Psoas muscle (tissue), 8 donors: ENCODE data around the gene CRYGS. TPM values are rescaled to one million over a fixed set of nuclear protein-coding genes. Genes with fewer than 3 reads are reported as not detected.

Source experiments
- ATAC-seq, 4 donors: fragments of 200-7000 bp; cut with Tn5 transposase; one replicate each; pipeline ENCODE4 v1.9.1; 2020; ENCODE audit warnings: moderate library complexity in 3 of 4, mild to moderate bottlenecking in 2 of 4
- DNase-seq, 2 donors: peaks; one replicate each; pipeline ENCODE4 v3.0.0-alpha.2; 2020
- H3K27ac ChIP-seq: fragments of 200-600 bp; one replicate; pipeline ENCODE4 v1.8.0; 2022
- H3K27me3 ChIP-seq, 3 donors: fragments of 200-600 bp in 1 of 3; one replicate each; pipeline versions ENCODE4 v1.6.1 to v1.8.0; 2013 to 2022; ENCODE audit warnings: low read length in 2 of 3, mild to moderate bottlenecking in 2 of 3, moderate library complexity in 1 of 3; ENCODE audit not compliant: insufficient read depth in 3 of 3
- H3K36me3 ChIP-seq, 2 donors: fragments of 200-600 bp in 1 of 2; one replicate each; pipeline versions ENCODE4 v1.6.1 to v1.8.0; 2013 to 2022; ENCODE audit warnings: low read depth in 1 of 2, mild to moderate bottlenecking in 1 of 2, moderate library complexity in 1 of 2; ENCODE audit not compliant: insufficient read depth in 1 of 2
- H3K4me1 ChIP-seq: fragments of 200-600 bp; one replicate; pipeline ENCODE4 v1.8.0; 2022
- H3K4me3 ChIP-seq: fragments of 200-600 bp; one replicate; pipeline ENCODE4 v1.8.0; 2022; ENCODE audit warnings: mild to moderate bottlenecking
- H3K9me3 ChIP-seq: fragments of 200-600 bp; one replicate; pipeline ENCODE4 v1.8.0; 2022
- WGBS, 3 donors: extraction: QIAGEN DNeasy Blood & Tissue Kit; methylation state at CpG; one replicate each; pipeline versions ENCODE4 v1.1.6 to v1.1.7; 2013; 5-methylcytosine and 5-hydroxymethylcytosine counted together
- intact Hi-C, 2 donors: fragments of 100-400 bp; cut with DNase I; formaldehyde crosslinking; loops; one replicate each; pipeline versions ENCODE4 v1.11.0 to v1.14.2; 2022
- polyA plus RNA-seq, 3 donors: library from polyadenylated mRNA; stranded (reverse); fragments of 200-250 nt; gene quantifications; one replicate each; pipeline ENCODE4 v1.2.3, GENCODE V29; 2013
- total RNA-seq, 4 donors: library from RNA; stranded (reverse); fragmentation: NEBNext Ultra II Directional in 2 of 4; extraction: Animal tissue kit (Norgen Biotek cat#: 25700) in 2 of 4; gene quantifications; one replicate each; pipeline versions ENCODE4 v1.2.1 to v1.2.4, GENCODE V29; 2021 to 2023
- TF ChIP-seq, protein P1 (sequence below): fragments of 200-600 bp; IDR thresholded peaks from one replicate; pipeline ENCODE4 v1.8.0; 2022; ENCODE audit warnings: antibody characterized with exemption
- donor health status: healthy with polysubstance abuse.
- donor health status: DM: no; HTN: no; CAD: no; lungs with moderate emphysema.
- donor health status: Bipolar disorder and iron deficiency.
- donor health status: healthy.
- donor health status: DM: yes; HTN: yes; CAD: no.
- donor health status: DM: no; HTN: no; CAD: no.
- donor health status: DM: no; HTN: no; CAD: no.
- donor health status: DM: yes; HTN: yes; CAD: no.

CRYGS gene
- total and polyA plus RNA-seq, 7 donors = 0.30 to 1.0 (median 0.56) TPM

GRCh38 chr3:186511702-186512101 is 32.5 kb downstream of the CRYGS start:
- ATAC-seq (no peak), DNase-seq (no peak)
- intact Hi-C loops = no loop called here
- no peaks in the 10 kb centered on the region for H3K36me3 ChIP-seq
- H3K27me3 ChIP-seq = peaks cover 0 to 5% (median 0%) of the 10 kb centered on the region in 3 donors
- WGBS, 3 donors = 56 to 62% (median 61%) methylated on average over 5 of the region's 5 CpGs
- TF ChIP-seq, protein P1, sequence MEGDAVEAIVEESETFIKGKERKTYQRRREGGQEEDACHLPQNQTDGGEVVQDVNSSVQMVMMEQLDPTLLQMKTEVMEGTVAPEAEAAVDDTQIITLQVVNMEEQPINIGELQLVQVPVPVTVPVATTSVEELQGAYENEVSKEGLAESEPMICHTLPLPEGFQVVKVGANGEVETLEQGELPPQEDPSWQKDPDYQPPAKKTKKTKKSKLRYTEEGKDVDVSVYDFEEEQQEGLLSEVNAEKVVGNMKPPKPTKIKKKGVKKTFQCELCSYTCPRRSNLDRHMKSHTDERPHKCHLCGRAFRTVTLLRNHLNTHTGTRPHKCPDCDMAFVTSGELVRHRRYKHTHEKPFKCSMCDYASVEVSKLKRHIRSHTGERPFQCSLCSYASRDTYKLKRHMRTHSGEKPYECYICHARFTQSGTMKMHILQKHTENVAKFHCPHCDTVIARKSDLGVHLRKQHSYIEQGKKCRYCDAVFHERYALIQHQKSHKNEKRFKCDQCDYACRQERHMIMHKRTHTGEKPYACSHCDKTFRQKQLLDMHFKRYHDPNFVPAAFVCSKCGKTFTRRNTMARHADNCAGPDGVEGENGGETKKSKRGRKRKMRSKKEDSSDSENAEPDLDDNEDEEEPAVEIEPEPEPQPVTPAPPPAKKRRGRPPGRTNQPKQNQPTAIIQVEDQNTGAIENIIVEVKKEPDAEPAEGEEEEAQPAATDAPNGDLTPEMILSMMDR = no peak
- no peak overlapping the region for H3K4me3 ChIP-seq
- H3K9me3 ChIP-seq = no peaks in the 10 kb centered on the region
- H3K4me1 ChIP-seq = no peaks in the 10 kb centered on the region
- no peak overlapping the region for H3K27ac ChIP-seq

GRCh38 chr3:186511245-186511644 is 32.9 kb downstream of the CRYGS start:
- no peak overlapping the region for H3K4me3 ChIP-seq
- H3K9me3 ChIP-seq = no peaks in the 10 kb centered on the region
- H3K27ac ChIP-seq = no peak overlapping the region
- intact Hi-C loops = no loop called here
- H3K36me3 ChIP-seq = no peaks in the 10 kb centered on the region
- no peak for ATAC-seq
- TF ChIP-seq, protein P1 = no peak
- no peak for DNase-seq
- H3K27me3 ChIP-seq = peaks cover 0 to 5% (median 0%) of the 10 kb centered on the region in 3 donors
- H3K4me1 ChIP-seq = no peaks in the 10 kb centered on the region
- 86 to 94% (median 91%) methylated on average over 4 of the region's 4 CpGs for WGBS, 3 donors

DNA sequence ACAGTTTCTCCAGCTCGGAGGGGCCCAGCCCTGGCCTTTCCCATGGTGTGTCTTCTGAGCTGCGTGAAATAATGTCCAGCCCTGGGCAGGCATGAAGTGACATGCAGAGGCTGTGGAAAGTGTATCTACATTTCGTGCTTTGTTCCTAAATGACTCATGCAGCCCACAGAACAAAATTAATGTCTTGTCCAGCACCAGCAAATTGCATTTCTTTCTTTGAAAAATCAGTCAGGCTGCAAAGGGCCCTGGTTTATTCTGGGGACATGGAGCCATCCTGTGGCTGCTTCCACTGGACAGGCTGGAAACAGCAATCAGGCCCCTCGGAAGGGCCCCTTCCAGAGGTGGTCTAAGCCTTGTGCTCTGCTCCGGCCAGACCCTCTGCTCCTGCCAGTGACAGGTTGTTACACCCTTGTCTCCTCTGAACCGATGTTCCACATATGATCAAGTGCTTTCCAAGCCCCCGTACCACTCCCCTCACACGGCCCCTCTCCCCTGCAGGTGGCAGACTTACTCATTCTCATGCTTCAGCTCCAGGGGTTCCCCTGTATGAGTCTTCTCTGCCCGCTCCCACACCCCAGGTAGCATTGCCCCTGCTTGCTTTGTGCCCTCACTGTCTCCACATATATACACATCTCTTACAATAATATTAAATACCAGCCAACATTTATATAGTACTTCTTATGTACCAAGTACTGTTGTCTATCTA is 33.7 kb downstream of the CRYGS start:
- Histone ChIP-seq H3K27me3 (peaks cover 0 to 5% (median 0%) of the 10 kb centered on the region in 3 donors), H3K27ac (no peak overlapping the region), H3K9me3 (no peaks in the 10 kb centered on the region), H3K4me1 (no peaks in the 10 kb centered on the region), H3K4me3 (no peak overlapping the region), H3K36me3 (no peaks in the 10 kb centered on the region)
- TF ChIP-seq, protein P1 = no peak
- 61 to 68% (median 64%) methylated on average over 9 of the region's 9 CpGs for WGBS, 3 donors
- no peak for ATAC-seq
- DNase-seq = no peak
- intact Hi-C loops = no loop called here

- TF ChIP-seq, protein P1 = no peak
- 67 to 78% (median 78%) methylated on average over 2 of the region's 2 CpGs for WGBS, 3 donors
- no peaks in the 10 kb centered on the region for H3K9me3 ChIP-seq
Measured at GRCh38 chr3:186509423-186509822, 34.8 kb downstream of the CRYGS start.

DNA sequence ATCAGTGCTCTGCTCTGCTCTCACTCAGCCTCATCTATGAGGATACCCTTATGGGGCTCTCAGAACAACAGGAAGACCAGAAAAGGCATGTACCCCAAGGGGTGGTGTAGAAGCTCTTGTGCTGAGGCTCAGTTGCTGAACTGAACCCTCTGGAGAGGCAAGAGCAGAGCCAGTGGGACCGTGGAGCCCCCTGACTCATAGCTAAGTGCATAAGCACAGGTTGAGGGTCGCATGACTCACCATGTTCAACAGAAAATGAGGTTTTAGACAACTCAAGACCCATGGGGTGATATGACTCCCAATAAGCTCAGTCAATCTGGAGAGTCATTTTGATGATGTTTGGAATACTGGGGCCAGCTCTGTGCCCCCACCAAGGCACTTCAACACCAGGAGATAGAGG is 37.3 kb downstream of the CRYGS start:
- Histone ChIP-seq H3K27ac (no peak overlapping the region), H3K4me1 (no peaks in the 10 kb centered on the region), H3K9me3 (no peaks in the 10 kb centered on the region), H3K27me3 (peaks cover 0 to 1% (median 0%) of the 10 kb centered on the region in 3 donors), H3K4me3 (no peak overlapping the region), H3K36me3 (no peaks in the 10 kb centered on the region)
- TF ChIP-seq, protein P1 = no peak
- ATAC-seq (no peak), DNase-seq (no peak)
- intact Hi-C loops = no loop called here
- WGBS, 3 donors = 74 to 88% (median 84%) methylated on average over 2 of the region's 2 CpGs

More at GRCh38 chr3:186509423-186509822, 34.8 kb downstream of the CRYGS start:
- no peaks in the 10 kb centered on the region for H3K4me1 ChIP-seq
- peaks cover 0 to 1% (median 0%) of the 10 kb centered on the region in 3 donors for H3K27me3 ChIP-seq
- DNase-seq (no peak), ATAC-seq (no peak)
- no peak overlapping the region for H3K27ac ChIP-seq
- no peaks in the 10 kb centered on the region for H3K36me3 ChIP-seq
- intact Hi-C loops = no loop called here
- no peak overlapping the region for H3K4me3 ChIP-seq
